ENCODE data around the gene KLHL28.

- TF ChIP-seq, protein P1, sequence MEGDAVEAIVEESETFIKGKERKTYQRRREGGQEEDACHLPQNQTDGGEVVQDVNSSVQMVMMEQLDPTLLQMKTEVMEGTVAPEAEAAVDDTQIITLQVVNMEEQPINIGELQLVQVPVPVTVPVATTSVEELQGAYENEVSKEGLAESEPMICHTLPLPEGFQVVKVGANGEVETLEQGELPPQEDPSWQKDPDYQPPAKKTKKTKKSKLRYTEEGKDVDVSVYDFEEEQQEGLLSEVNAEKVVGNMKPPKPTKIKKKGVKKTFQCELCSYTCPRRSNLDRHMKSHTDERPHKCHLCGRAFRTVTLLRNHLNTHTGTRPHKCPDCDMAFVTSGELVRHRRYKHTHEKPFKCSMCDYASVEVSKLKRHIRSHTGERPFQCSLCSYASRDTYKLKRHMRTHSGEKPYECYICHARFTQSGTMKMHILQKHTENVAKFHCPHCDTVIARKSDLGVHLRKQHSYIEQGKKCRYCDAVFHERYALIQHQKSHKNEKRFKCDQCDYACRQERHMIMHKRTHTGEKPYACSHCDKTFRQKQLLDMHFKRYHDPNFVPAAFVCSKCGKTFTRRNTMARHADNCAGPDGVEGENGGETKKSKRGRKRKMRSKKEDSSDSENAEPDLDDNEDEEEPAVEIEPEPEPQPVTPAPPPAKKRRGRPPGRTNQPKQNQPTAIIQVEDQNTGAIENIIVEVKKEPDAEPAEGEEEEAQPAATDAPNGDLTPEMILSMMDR (IDR thresholded peaks at IDR 0.05; ENCODE audit: poor library complexity) = no peak
- no peak for TF ChIP-seq EZH2 (IDR thresholded peaks at IDR 0.05; ENCODE audit: borderline replicate concordance)
- TF ChIP-seq EZH2phosphoT487 (IDR thresholded peaks at IDR 0.05; ENCODE audit: low read depth, severe bottlenecking, unreplicated experiment) = no peak
These were observed 2.2 kb downstream of the KLHL28 start for GRCh38 chr14:44959538-44959937.

Measured in hepatocyte (in vitro differentiated cells).